ENCODE measurements around the gene LSG1.

Gene LSG1

GRCh38 chr3:194707147-194707540 lies 35.2 kb upstream of the LSG1 start:
- Histone ChIP-seq H3K27me3 (ENCODE audit: control insufficient read depth in 5 of 5, insufficient read depth in 4 of 5, low read length in 5 of 5) (peaks cover 0 to 6% (median 0%) of the 10 kb centered on the region in 5 donors), H3K4me1 (ENCODE audit: control insufficient read depth in 5 of 5, insufficient read depth in 5 of 5, low read length in 5 of 5) (peaks cover 0 to 6% (median 4%) of the 10 kb centered on the region in 5 donors), H3K4me3 (ENCODE audit: low read depth in 1 of 5, low read length in 5 of 5) (no peak overlapping the region), H3K9ac (ENCODE audit: low read length in 5 of 5) (no peak overlapping the region), H3K9me3 (ENCODE audit: control insufficient read depth in 5 of 5, low read length in 5 of 5) (peaks cover 0 to 7% (median 6%) of the 10 kb centered on the region in 5 donors), H3K27ac (ENCODE audit: low read depth, low read length) (no peak overlapping the region), H3K36me3 (ENCODE audit: control insufficient read depth in 5 of 5, insufficient read depth in 5 of 5, low read length in 5 of 5) (no peaks in the 10 kb centered on the region)

GRCh38 chr3:194705761-194706160 lies 33.8 kb upstream of the LSG1 start:
- H3K9me3 ChIP-seq (ENCODE audit: control insufficient read depth in 5 of 5, low read length in 5 of 5): peaks cover 0 to 7% (median 6%) of the 10 kb centered on the region in 5 donors
- no peaks in the 10 kb centered on the region for H3K36me3 ChIP-seq (ENCODE audit: control insufficient read depth in 5 of 5, insufficient read depth in 5 of 5, low read length in 5 of 5)
- H3K27ac ChIP-seq (ENCODE audit: low read depth, low read length): no peak overlapping the region
- H3K27me3 ChIP-seq (ENCODE audit: control insufficient read depth in 5 of 5, insufficient read depth in 4 of 5, low read length in 5 of 5): peaks cover 0 to 3% (median 0%) of the 10 kb centered on the region in 5 donors
- no peak overlapping the region for H3K9ac ChIP-seq (ENCODE audit: low read length in 5 of 5)
- no peak overlapping the region for H3K4me3 ChIP-seq (ENCODE audit: low read depth in 1 of 5, low read length in 5 of 5)
- no peaks in the 10 kb centered on the region for H3K4me1 ChIP-seq (ENCODE audit: control insufficient read depth in 5 of 5, insufficient read depth in 5 of 5, low read length in 5 of 5)

- peaks cover 0 to 7% (median 6%) of the 10 kb centered on the region in 5 donors for H3K9me3 ChIP-seq (ENCODE audit: control insufficient read depth in 5 of 5, low read length in 5 of 5)
- no peak overlapping the region for H3K9ac ChIP-seq (ENCODE audit: low read length in 5 of 5)
- H3K27me3 ChIP-seq (ENCODE audit: control insufficient read depth in 5 of 5, insufficient read depth in 4 of 5, low read length in 5 of 5): peaks cover 0 to 3% (median 0%) of the 10 kb centered on the region in 5 donors
- no peaks in the 10 kb centered on the region for H3K36me3 ChIP-seq (ENCODE audit: control insufficient read depth in 5 of 5, insufficient read depth in 5 of 5, low read length in 5 of 5)
- no peaks in the 10 kb centered on the region for H3K4me1 ChIP-seq (ENCODE audit: control insufficient read depth in 5 of 5, insufficient read depth in 5 of 5, low read length in 5 of 5)
- no peak overlapping the region for H3K27ac ChIP-seq (ENCODE audit: low read depth, low read length)
- no peak overlapping the region for H3K4me3 ChIP-seq (ENCODE audit: low read depth in 1 of 5, low read length in 5 of 5)
Observed at GRCh38 chr3:194705227-194705626, 33.2 kb upstream of the LSG1 start.

- H3K36me3 ChIP-seq (ENCODE audit: control insufficient read depth in 5 of 5, insufficient read depth in 5 of 5, low read length in 5 of 5): no peaks in the 10 kb centered on the region
- no peak overlapping the region for H3K4me3 ChIP-seq (ENCODE audit: low read depth in 1 of 5, low read length in 5 of 5)
- peaks cover 0 to 7% (median 0%) of the 10 kb centered on the region in 5 donors for H3K27me3 ChIP-seq (ENCODE audit: control insufficient read depth in 5 of 5, insufficient read depth in 4 of 5, low read length in 5 of 5)
- peaks cover 3 to 12% (median 12%) of the 10 kb centered on the region in 5 donors for H3K9me3 ChIP-seq (ENCODE audit: control insufficient read depth in 5 of 5, low read length in 5 of 5)
- H3K4me1 ChIP-seq (ENCODE audit: control insufficient read depth in 5 of 5, insufficient read depth in 5 of 5, low read length in 5 of 5): no peaks in the 10 kb centered on the region
- H3K27ac ChIP-seq (ENCODE audit: low read depth, low read length): no peak overlapping the region
- no peak overlapping the region for H3K9ac ChIP-seq (ENCODE audit: low read length in 5 of 5)
Observed at GRCh38 chr3:194702545-194702944, 30.6 kb upstream of the LSG1 start.

- H3K27me3 ChIP-seq (ENCODE audit: control insufficient read depth in 5 of 5, insufficient read depth in 4 of 5, low read length in 5 of 5): peaks cover 0 to 6% (median 0%) of the 10 kb centered on the region in 5 donors
Observed at GRCh38 chr3:194696702-194697101, 24.7 kb upstream of the LSG1 start.

GRCh38 chr3:194691481-194692283 lies 19.7 kb upstream of the LSG1 start:
- H3K4me3 ChIP-seq (ENCODE audit: low read depth in 1 of 5, low read length in 5 of 5): no peak overlapping the region
- peaks cover 0 to 15% (median 3%) of the 10 kb centered on the region in 5 donors for H3K27me3 ChIP-seq (ENCODE audit: control insufficient read depth in 5 of 5, insufficient read depth in 4 of 5, low read length in 5 of 5)
- no peaks in the 10 kb centered on the region for H3K9me3 ChIP-seq (ENCODE audit: control insufficient read depth in 5 of 5, low read length in 5 of 5)
- H3K27ac ChIP-seq (ENCODE audit: low read depth, low read length): no peak overlapping the region
- H3K4me1 ChIP-seq (ENCODE audit: control insufficient read depth in 5 of 5, insufficient read depth in 5 of 5, low read length in 5 of 5): peaks cover 4 to 48% (median 31%) of the 10 kb centered on the region in 5 donors
- H3K9ac ChIP-seq (ENCODE audit: low read length in 5 of 5): no peak overlapping the region
- H3K36me3 ChIP-seq (ENCODE audit: control insufficient read depth in 5 of 5, insufficient read depth in 5 of 5, low read length in 5 of 5): peaks cover 0 to 4% (median 0%) of the 10 kb centered on the region in 5 donors

More at GRCh38 chr3:194696702-194697101, 24.7 kb upstream of the LSG1 start:
- Histone ChIP-seq H3K36me3 (ENCODE audit: control insufficient read depth in 5 of 5, insufficient read depth in 5 of 5, low read length in 5 of 5) (no peaks in the 10 kb centered on the region), H3K4me1 (ENCODE audit: control insufficient read depth in 5 of 5, insufficient read depth in 5 of 5, low read length in 5 of 5) (peaks cover 0 to 3% (median 0%) of the 10 kb centered on the region in 5 donors), H3K9me3 (ENCODE audit: control insufficient read depth in 5 of 5, low read length in 5 of 5) (peaks cover 3 to 12% (median 12%) of the 10 kb centered on the region in 5 donors), H3K4me3 (ENCODE audit: low read depth in 1 of 5, low read length in 5 of 5) (no peak overlapping the region), H3K9ac (ENCODE audit: low read length in 5 of 5) (no peak overlapping the region), H3K27ac (ENCODE audit: low read depth, low read length) (no peak overlapping the region)

GRCh38 chr3:194690501-194691372 lies 18.7 kb upstream of the LSG1 start:
- Histone ChIP-seq H3K36me3 (ENCODE audit: control insufficient read depth in 5 of 5, insufficient read depth in 5 of 5, low read length in 5 of 5) (peaks cover 0 to 4% (median 0%) of the 10 kb centered on the region in 5 donors), H3K4me1 (ENCODE audit: control insufficient read depth in 5 of 5, insufficient read depth in 5 of 5, low read length in 5 of 5) (peaks cover 4 to 55% (median 40%) of the 10 kb centered on the region in 5 donors), H3K27me3 (ENCODE audit: control insufficient read depth in 5 of 5, insufficient read depth in 4 of 5, low read length in 5 of 5) (peaks cover 0 to 13% (median 4%) of the 10 kb centered on the region in 5 donors), H3K27ac (ENCODE audit: low read depth, low read length) (no peak overlapping the region), H3K4me3 (ENCODE audit: low read depth in 1 of 5, low read length in 5 of 5) (no peak overlapping the region), H3K9ac (ENCODE audit: low read length in 5 of 5) (no peak overlapping the region), H3K9me3 (ENCODE audit: control insufficient read depth in 5 of 5, low read length in 5 of 5) (no peaks in the 10 kb centered on the region)

- Histone ChIP-seq H3K4me3 (ENCODE audit: low read depth in 1 of 5, low read length in 5 of 5) (peak overlapping the region in 3 of 5 donors; percentile 80 to 89 (median 84)), H3K9ac (ENCODE audit: low read length in 5 of 5) (peak overlapping the region in 2 of 5 donors; percentile 25 to 56), H3K36me3 (ENCODE audit: control insufficient read depth in 5 of 5, insufficient read depth in 5 of 5, low read length in 5 of 5) (peaks cover 0 to 4% (median 0%) of the 10 kb centered on the region in 5 donors), H3K4me1 (ENCODE audit: control insufficient read depth in 5 of 5, insufficient read depth in 5 of 5, low read length in 5 of 5) (peaks cover 8 to 65% (median 52%) of the 10 kb centered on the region in 5 donors), H3K27me3 (ENCODE audit: control insufficient read depth in 5 of 5, insufficient read depth in 4 of 5, low read length in 5 of 5) (peaks cover 0 to 13% (median 4%) of the 10 kb centered on the region in 5 donors), H3K27ac (ENCODE audit: low read depth, low read length) (peak overlapping the region; percentile 81), H3K9me3 (ENCODE audit: control insufficient read depth in 5 of 5, low read length in 5 of 5) (no peaks in the 10 kb centered on the region)
Observed at GRCh38 chr3:194689493-194689944, 17.5 kb upstream of the LSG1 start.

- peaks cover 0 to 13% (median 4%) of the 10 kb centered on the region in 5 donors for H3K27me3 ChIP-seq (ENCODE audit: control insufficient read depth in 5 of 5, insufficient read depth in 4 of 5, low read length in 5 of 5)
- peaks cover 8 to 66% (median 53%) of the 10 kb centered on the region in 5 donors for H3K4me1 ChIP-seq (ENCODE audit: control insufficient read depth in 5 of 5, insufficient read depth in 5 of 5, low read length in 5 of 5)
- H3K9ac ChIP-seq (ENCODE audit: low read length in 5 of 5): peak overlapping the region in 2 of 5 donors; percentile 25 to 56
- H3K9me3 ChIP-seq (ENCODE audit: control insufficient read depth in 5 of 5, low read length in 5 of 5): no peaks in the 10 kb centered on the region
- H3K4me3 ChIP-seq (ENCODE audit: low read depth in 1 of 5, low read length in 5 of 5): peak overlapping the region in 3 of 5 donors; percentile 80 to 89 (median 84)
- peak overlapping the region; percentile 81 for H3K27ac ChIP-seq (ENCODE audit: low read depth, low read length)
- H3K36me3 ChIP-seq (ENCODE audit: control insufficient read depth in 5 of 5, insufficient read depth in 5 of 5, low read length in 5 of 5): peaks cover 0 to 4% (median 0%) of the 10 kb centered on the region in 5 donors
Observed at GRCh38 chr3:194688946-194689345, 17.0 kb upstream of the LSG1 start.

Measured in subcutaneous abdominal adipose tissue (tissue), 5 donors.